Limb (tissue), 2 donors: ENCODE measurements around the gene MYADML2.
A peak's percentile ranks its signal among the peaks of the same experiment; 100 is the strongest.
"Not testable (repeated sequence)": the region's sequence is repeated elsewhere in the genome, so short reads cannot be mapped to it uniquely, and the experiment has no call there.

Source experiments
- DNase-seq, 2 donors: peaks; one replicate each; pipeline ENCODE4 v3.0.0-alpha.2; 2016; ENCODE audit errors: extremely low spot score in 2 of 2

Gene MYADML2

DNA sequence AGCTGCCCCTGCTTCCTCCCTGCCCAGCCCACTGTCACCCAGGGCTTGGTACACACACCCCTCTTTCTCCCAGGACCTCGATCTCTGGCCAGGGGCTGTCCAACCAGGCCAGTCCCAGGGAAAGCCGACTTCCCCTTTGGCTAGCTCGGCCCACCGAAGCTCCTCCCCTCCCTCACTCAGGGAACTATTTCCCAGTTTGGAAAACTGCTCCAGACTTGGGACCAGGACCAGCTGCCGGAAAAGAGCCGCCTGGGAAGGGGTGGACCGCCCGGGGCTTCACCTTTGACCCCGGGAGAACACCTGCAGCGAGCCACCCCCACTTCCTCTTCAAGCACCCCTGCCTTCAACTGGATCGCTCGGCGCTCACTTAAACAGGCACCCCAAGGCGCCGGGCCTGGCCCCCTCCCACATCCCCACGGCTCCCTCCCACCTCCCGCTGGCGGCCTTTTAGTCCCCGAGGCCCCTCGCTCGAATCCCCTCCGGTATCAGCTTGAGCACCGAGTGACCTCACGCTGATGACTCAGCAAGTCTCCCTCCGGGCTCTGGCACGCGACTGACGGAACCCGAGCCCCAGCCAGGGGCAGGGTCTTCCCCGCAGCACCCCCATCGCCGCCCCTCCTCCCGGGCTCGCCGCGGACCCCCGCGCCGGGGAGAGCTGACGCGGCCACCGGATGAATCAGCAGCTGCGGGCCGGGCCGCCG, 20.4 kb downstream of the MYADML2 start:
- peak; percentile 56 to 69 for DNase-seq

DNA sequence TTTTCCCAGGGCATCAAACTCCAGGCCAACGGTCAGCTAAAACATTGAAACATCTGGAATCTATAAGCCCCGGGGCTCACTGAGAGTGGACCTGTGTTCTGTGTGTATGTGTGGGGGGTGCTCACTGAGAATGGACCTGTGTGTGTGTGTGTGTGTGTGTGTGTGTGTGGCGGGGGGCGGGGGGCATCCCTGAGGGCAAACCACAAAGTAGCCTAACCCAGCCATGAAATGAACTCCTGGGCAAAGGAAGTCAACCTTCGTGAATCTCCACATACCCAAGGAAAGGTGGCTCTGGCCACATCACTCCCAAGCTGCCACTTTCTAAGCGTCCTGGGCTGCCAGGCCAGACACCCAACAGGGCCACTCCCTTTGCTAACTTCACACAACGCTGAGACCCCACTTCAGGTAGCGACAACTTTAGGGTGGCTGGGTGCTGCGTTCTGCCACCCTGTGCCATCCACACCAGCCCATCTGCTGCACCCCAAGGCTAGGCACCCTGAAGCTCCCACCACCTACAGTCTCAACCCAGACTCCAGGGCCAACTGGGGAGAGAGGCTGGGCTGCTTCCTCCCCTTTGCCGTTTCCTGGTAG, 21.1 kb downstream of the MYADML2 start:
- no peak for DNase-seq

DNA sequence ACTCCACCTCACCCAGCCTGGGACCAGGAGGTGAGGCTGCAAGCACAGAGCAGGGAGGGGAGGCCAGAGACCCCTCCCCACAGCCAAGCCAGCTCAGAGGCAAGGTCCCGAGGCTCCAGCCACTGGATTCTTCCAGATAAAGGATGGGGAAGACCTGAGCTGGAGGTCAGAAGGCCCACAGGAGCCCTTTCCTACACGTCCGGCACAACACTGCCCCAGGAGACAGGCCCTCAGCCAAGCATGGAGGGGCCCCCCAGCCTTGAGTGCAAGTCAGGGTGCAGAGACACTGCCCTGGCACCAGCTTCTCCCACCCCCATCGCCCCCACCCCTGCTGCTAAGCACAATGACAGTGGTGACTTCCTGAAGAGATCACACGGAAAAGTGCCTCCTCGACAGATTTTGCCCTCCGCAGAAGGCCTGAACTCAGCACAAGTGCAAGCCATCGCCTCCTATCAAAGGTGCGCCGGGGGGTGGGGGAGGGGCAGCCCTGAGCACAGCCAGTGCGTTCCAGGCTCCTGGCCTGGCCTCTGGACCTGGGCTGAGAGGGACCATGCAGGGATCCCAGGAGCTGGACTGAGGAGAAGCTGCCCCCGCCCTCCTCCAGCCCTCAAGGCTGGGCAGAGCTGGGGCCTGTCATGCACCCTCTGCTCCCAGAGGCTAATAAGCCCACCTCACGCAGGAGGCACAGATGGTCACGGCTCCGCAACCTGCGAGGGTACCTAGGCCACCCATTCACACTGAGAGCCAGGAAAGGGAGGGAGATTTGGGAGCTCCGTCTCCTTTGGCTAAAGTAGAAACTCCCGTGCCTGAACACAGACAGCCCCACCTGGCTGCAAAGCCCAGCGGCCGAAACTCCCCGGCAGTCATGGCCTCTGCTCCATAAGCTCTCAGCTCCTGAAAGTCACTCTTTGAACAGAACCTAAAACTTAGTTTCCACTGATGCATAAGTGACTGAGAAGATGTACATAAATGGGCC, 22.2 kb downstream of the MYADML2 start:
- no peak for DNase-seq

DNA sequence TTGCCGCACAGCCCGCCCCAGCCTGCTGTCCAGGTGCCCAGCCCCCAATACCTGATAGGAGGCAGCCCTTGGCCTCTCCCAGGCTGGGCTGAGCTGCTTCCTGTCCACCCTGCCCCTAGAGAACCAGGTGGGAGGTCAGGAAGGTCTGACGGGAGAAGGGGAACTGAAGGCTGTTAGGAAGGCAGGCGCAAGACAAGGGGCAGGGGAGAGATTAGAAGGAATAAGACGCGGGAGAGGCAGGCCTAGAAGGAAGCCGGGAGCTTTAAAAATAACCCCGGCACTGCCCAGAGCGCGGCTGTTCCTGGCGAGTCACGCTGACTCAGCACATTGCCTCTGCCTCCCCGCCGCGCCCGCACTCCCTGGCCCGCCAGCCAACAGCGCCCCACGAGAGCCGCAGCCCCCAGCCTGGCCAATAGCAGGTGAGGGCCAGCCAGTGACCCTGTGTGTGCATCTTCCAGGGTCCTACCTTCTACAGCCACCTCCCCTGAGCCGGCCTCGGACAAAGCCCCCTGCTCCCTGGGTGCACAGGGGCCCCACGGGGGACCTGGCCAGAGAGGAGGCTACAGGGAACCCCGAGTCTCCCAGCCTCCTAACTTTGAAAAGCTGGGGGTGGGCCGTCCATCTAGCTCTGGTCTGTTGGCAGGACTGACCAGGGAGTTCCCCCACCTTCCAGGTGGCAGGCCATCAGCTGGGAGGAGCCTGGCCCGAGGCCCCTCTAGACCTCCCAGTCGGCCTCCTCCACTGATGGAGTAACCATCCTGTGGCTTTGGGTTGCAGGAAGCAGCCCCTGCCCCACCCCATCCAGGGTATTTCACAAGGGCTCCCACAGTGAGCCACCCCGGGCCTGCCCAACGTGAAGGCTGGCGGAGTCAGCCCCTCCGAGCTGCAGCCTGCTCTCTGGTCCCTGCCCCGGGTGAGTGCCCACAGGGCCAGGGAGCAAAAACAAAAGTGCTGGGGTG, 23.5 kb downstream of the MYADML2 start:
- peak; percentile 30 to 54 for DNase-seq

DNA sequence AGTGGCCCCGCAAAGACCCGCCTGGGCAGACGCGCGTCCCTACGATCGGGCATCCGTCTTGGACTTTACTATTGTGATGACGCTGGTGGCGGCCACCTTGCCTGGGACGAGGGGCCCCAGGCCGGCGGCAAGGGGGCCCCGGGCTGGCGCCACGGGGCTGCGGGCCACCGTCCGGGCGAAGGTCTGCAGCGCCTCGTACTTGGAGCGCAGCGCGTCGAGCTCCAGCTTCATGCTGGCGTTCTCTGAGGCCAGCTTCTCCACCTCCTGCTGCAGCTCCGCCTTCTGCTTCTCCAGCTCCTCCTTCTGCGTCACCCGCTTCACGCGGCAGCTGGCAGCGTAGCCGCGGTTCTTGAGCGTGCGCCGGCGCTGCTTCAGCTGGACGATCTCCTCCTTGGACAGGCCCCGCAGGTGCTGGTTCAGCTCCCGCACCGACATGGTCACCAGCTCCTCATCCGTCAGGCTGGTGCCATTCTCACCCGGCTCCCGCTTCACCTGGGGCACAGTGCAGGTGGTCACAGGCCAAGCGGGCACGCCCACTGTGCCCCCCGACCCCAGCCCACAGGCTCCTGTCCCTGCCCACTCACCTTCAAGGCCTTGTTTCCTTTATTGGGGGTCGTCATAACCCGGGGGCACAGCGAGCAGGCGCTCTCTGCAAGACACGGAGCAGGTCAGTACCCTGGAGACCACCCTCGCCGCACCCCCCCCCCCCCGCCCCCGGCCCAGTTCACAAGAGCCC, 24.3 kb downstream of the MYADML2 start:
- no peak for DNase-seq

DNA sequence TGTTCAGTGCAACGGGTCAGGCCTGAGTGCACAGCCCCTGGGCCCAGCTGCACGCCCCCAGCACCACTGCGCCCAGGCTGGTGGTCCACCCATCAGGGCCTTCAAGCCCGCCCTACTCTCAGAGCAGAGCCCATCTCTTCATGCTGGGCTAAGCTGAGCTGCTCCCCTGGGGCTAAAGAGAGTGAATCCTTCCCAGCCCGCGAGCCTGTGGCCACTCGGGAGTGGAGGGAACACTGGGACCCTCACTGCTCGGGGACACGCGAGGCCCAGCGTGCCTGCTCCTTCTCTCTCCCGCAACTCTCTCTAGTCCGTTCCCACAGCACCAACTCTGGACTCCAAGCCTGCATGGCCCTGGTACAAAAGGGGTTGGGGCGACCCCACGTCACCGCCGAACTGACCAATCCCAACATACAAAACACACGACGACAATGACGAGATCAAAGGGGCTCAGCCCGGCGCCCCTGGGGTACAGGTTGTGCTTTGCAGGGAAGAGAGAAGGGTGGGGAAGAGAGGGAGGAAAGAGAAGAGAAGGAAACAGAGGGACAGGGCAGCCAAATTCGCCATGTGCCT, 25.0 kb downstream of the MYADML2 start:
- no peak for DNase-seq

DNA sequence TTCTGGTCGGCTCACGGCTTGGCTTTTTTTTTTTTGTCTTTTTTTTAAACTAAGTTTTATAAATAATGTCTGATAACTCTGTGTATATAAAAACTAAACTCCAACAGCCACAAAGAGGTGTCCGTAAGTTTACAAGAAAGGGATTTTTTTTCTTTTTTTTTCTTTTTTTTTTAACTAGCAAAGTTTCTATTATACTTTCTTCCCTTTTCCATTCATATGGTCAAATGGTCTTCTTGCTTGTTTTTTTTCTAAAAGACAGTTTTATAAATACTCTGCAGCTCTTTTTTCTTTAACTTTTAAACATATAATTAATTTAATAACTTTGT, 25.5 kb downstream of the MYADML2 start:
- no peak for DNase-seq

DNA sequence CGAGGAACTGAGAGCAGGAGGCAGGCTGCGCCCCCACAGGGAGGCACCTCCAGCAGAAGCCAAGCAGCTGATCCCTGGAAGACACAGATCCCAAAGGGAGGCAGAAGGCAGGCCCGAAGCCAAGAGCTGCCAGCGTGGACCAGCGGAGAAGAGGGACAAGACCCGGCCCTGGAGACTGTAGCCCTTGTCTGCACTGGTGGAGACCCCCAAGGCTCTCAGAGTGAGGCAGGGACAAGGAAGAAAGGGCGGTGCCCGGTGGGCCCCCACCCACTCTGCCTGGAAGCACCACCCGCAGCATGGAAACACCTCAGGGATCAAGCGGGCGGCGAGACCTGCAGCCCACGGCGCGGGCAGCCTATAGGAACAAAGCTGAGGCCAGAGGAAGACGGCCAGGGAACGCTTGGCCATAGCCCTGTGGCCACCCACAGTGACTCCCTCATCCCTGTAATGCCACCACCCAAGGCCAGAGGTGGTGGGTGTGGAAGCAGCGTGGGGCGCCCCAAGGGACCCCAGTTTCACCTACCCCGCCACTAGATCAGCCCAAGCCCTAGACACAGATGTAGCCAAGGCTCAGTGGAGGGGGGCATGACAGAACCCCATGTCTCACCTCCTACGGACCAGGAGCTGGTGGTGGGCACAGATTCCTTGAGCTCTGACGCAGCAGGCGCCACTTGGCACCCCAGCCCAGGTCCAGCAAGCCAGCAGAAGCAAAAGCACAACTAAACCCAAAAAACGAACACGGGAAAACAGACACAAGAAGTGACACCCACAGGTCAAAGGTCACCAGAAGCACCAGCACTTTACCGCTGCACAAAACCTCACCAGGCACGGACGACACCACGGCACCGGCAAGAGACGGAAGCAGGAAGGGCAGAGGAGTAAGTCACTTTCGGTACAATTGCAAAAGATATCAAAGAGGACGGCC, 26.2 kb downstream of the MYADML2 start:
- no peak for DNase-seq

DNA sequence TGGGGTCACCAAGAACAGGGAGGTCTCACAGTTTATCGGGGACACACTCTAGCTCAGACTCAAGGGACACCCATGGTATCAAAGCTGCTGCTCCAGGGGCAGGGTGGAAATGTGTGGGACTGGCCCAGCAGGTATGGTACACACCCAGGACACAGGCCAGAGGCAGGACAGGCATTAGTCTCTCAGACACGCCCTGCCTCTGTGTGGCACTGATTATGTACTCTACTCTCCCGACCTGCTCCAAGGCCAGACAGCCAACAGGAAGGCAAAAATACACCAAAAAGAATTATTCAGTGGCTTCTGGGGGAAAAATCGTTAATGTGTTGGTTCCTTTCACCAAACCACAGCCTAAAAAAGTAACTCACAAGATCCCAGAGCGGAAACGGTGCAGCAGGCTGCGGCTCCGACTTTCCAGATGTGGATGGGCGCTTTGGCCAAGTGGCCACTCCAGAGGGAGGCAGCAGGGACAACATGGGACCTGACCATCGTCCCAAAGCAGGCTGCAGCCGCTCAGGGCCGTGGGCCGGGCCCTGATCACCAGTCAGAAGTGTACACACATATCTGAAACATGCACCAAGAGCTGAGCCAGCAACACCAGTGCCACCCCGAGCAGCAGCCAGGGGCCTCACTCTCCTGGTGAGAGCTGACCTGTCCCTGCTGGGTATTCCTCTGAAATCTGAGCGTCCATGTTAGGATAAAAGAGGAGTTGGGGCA, 28.0 kb downstream of the MYADML2 start:
- DNase-seq: no peak

DNA sequence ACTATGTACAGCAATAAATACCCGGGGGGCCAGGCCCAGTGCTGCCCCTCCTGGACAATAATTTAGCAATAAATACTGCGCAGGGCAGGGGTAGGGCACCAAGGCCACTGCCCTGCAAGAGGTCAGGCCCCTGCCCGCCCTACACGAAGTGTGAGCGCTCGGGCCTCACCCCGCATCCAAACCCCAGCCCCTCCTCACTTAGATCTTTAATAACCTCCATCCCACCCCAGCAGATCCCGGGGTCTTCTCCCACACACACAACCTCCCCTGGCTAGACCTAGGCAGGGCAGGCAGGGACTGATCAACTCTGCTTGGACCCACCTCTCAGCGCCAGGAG, 28.7 kb downstream of the MYADML2 start:
- DNase-seq: not testable (repeated sequence)

DNA sequence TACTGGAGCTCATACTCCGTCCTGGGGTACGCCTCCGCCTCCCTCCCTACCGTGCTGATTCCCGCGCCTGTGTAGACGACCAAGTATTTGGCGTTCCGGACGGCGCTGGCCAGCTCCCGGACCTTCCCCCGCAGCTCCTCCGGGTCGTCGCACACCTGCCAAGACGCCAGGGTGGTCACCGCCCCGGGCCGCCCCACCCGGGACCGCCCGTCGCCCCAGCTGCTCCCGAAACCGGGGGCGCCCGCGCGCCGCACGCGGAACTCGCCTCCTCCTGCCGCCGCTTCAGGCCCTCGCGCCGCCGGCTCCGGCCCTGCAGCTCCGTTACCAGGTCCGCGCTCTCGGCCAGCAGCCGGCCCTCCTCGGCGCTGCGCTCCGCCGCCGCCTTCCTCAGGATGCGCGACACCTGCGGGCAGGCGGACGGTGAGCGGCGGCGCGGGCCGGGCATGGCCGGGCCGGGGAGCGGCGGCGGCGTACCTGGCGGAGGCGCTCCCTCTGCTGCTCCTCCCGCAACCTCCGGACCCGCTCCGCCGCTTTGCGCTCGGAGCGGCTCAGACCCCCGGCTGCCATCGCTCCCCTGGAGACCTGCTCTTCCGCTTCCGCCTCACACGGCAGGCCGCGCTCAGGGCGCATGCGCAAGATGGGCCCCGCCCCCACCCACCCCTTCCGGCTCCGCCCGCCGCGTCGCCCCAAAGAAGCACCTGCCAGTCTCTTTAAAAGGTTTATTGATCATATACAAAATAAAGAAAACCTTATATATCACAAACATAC, 29.3 kb downstream of the MYADML2 start, which contains the start of gene SIRT7:
Gene SIRT7, minus strand, starts transcription at position 612 of the 768 bp plus-strand sequence. Its CDS starts 45 bp downstream, at position 567.
- DNase-seq: peak; percentile 84 to 94

DNA sequence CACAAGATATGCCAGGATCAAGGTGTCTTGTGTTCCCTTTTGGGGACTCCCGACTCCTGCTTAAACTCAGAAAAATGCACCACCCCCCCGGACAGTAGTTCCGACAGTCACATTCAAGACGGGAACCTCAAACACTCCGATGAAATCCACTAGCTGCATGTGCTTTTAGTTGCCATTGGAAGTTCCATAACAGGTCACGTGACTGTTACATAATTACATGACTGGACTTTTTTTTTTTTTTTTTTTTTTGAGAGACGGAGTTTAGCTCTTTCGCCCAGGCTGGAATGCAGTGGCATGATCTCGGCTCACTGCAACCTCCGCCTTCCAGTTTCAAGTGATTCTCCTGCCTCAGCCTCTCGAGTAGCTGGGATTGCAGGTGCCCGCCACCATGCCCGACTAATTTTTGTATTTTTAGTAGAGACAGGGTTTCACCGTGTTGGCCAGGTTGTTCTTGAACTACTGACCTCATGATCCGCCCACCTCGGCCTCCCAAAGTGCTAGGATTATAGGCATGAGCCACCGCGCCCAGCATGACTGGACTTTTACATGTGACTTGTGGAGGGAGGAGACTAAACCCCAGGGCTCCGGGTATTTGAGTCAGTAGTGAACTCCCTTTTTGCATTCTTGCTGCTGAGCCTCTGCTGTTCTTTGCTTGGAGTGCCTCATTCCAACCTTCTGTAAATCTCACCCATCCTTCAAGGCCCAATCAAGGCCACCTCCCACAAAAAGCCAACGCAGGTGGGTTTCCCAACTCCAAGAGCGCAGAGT, 30.6 kb downstream of the MYADML2 start:
- no peak for DNase-seq

DNA sequence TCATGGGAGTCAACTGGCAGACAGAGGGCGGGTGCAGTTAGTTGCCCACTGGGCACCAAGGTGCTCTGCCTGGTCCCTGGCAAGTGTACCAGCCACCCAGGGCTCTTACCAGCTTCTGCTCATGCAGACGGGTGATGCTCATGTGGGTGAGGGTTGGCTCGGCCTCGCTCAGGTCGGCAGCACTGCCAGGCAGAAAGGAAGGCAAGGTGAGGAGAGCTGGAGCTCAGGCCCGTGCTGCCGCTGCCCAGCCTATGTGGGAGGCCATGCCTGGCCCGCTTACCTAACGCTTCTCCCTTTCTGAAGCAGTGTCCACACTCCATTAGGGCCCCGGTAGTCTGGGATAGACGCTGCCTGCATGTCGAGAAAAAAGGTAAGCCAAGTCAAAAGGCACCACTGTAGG, 31.7 kb downstream of the MYADML2 start:
- no peak for DNase-seq

DNA sequence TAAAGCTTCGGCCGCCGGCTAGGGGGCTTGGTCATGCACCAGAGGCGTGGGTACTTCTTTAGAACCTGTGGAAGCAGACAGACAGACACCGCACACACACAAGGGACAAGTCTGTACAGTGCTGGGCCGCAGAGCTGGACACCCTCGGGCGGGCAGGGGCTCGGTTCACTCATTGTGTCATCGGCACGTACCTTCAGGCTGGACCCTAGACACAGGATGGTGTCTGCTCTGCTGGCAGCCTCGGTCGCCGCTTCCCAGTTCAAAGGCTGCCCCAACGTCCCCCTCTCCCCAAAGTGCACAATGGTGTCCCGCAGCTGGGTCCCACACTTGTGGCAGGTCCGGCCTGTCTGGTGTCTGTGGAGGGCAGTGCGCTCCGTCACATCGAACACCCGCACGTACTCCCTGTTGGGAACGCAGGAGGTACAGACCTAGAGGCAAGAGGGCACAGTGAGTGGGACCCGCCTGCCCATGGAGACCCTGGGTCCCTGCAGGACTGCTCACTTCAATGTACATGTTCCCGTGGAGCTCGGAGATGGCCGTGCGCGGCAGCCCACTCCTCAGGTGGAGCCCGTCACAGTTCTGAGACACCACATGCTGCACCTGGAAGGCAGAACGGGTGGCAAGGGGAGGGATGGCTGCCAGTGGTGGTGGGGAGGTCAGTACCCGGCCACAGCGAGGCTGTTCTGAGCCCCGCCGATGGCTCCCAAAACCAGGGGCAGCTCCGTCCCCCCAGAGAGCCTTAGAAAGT, 32.8 kb downstream of the MYADML2 start:
- DNase-seq: no peak

DNA sequence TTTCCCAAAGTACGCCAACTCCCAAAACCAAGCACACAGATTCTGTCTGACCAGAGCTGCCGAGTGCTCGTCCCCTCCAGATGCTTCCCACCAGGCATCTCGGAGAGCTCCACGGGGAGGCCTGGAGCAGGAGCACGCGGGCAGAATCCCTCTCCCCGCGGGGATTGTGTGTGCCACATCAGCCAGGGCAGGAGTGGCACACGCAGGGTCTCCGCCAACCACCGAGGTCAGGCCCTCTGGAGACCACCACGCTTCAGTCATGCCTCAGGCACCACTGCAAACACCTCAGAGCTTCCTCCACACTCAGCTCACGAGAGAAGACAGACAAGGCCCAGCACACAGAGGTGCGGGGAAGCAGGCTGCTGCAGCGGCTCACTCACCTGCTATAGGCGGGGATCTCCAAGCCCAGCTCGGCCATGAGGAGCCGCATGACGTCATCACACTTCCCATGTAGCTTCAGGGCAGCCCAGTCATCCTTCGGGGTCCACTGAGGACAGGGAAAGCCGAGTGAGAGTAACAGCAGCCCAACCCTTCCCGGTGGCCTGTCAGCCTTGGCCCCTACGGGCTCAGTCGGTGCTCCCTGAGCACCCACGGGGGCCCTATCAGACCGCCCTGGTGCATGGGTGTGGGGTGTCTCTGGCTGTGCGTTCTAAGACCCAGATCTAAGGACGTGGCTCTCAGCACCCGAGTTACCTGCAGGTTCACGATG, 33.5 kb downstream of the MYADML2 start:
- DNase-seq: no peak
